Endothelial cell of umbilical vein (primary cell): ENCODE data around the gene TFDP3. TPM values are rescaled to one million over a fixed set of nuclear protein-coding genes. Genes with fewer than 3 reads are reported as not detected.

Experiments
- BruUV-seq: library from RNA; stranded (reverse); fragments of 400-500 nt; replicated peaks from 2 replicates; lab custom pipeline; 2021; lab: Mats Ljungman, UMichigan
- CTCF ChIA-PET: fragments of 300-600, 350-600 bp; sonication (Branson Sonifier 250); formaldehyde crosslinking; loops from one replicate; lab custom pipeline; 2021; ENCODE audit warnings: antibody characterized with exemption, inconsistent platforms; lab: Charles Lee
- POLR2A ChIA-PET: fragments of 300-600, 350-600 bp; sonication (Branson Sonifier 250); formaldehyde crosslinking; loops from one replicate; lab custom pipeline; 2021; ENCODE audit warnings: antibody characterized with exemption, inconsistent platforms; lab: Charles Lee
- DNase-seq: peaks from one replicate; pipeline ENCODE4 v3.0.0-alpha.2; 2011; ENCODE audit warnings: low read depth, low spot score
- FAIRE-seq: peaks from 2 replicates; lab custom pipeline; 2011; peaks lifted over from hg19 to GRCh38; lab: Jason Lieb, UNC
- H2AFZ ChIP-seq: 2 replicates; pipeline ENCODE4 v1.6.0; 2012; ENCODE audit warnings: low read depth, low read length, control low read depth, inconsistent platforms
- H3K27ac ChIP-seq: 2 replicates; pipeline ENCODE4 v1.5.1; 2011; ENCODE audit warnings: low read depth, mild to moderate bottlenecking, control low read depth, low read length, moderate library complexity; ENCODE audit not compliant: insufficient read depth
- H3K27me3 ChIP-seq, 2 experiments: 2 replicates each; pipeline versions ENCODE4 v1.6.0 to v1.6.1; 2011; ENCODE audit warnings: low read length in 2 of 2, mixed read lengths in 1 of 2; ENCODE audit not compliant: control insufficient read depth in 2 of 2, insufficient read depth in 2 of 2
- H3K36me3 ChIP-seq, 2 experiments: 2 replicates in 1 of 2; 3 replicates in 1 of 2; pipeline ENCODE4 v1.5.1; 2011; ENCODE audit warnings: low read length in 2 of 2, mild to moderate bottlenecking in 1 of 2, moderate library complexity in 1 of 2; ENCODE audit not compliant: control insufficient read depth in 2 of 2, insufficient read depth in 2 of 2; ENCODE audit errors: extremely low read depth in 1 of 2
- H3K4me1 ChIP-seq: 3 replicates; pipeline ENCODE4 v1.5.1; 2011; ENCODE audit warnings: mild to moderate bottlenecking, low read length; ENCODE audit not compliant: control insufficient read depth, insufficient read depth; ENCODE audit errors: extremely low read depth
- H3K4me2 ChIP-seq: 2 replicates; pipeline ENCODE4 v1.6.1; 2011; ENCODE audit warnings: low read length, control low read depth, mixed read lengths; ENCODE audit not compliant: insufficient read depth
- H3K4me3 ChIP-seq, 3 experiments: fragments of 200-600 bp in 1 of 3; sonication (generic), shearing (Covaris generic) in 1 of 3; replicated peaks in 1 of 3; 2 replicates each; pipeline ENCODE4 v1.5.1; 2011 to 2016; ENCODE audit warnings: control low read depth in 3 of 3, low read length in 3 of 3, mild to moderate bottlenecking in 2 of 3, inconsistent platforms in 1 of 3, low read depth in 1 of 3, moderate library complexity in 1 of 3; ENCODE audit not compliant: insufficient read depth in 1 of 3
- H3K79me2 ChIP-seq: 2 replicates; pipeline ENCODE4 v1.6.0; 2012; ENCODE audit warnings: low read length, inconsistent platforms; ENCODE audit not compliant: control insufficient read depth, insufficient read depth
- H3K9ac ChIP-seq: replicated peaks from 2 replicates; pipeline ENCODE3; 2011; ENCODE audit warnings: low read length, control low read depth; ENCODE audit not compliant: insufficient read depth; ENCODE audit errors: extremely low read depth
- H3K9me1 ChIP-seq: replicated peaks from 3 replicates; pipeline ENCODE4 v1.6.0; 2011; ENCODE audit warnings: mild to moderate bottlenecking, low read length; ENCODE audit not compliant: control insufficient read depth, insufficient read depth; ENCODE audit errors: extremely low read depth
- H3K9me3 ChIP-seq: replicated peaks from 2 replicates; pipeline ENCODE4 v1.5.1; 2012; ENCODE audit warnings: low read length, inconsistent platforms; ENCODE audit not compliant: control insufficient read depth, insufficient read depth
- H4K20me1 ChIP-seq: replicated peaks from 2 replicates; pipeline ENCODE3; 2011; ENCODE audit warnings: mild to moderate bottlenecking, low read length; ENCODE audit not compliant: control insufficient read depth, insufficient read depth; ENCODE audit errors: extremely low read depth
- CTCF ChIP-seq, 2 donors: IDR thresholded peaks; 1 replicate in 1 of 2; 2 replicates in 1 of 2; pipeline ENCODE4 v1.5.1; 2011; ENCODE audit warnings: low read length in 2 of 2, mild to moderate bottlenecking in 2 of 2, moderate library complexity in 2 of 2, control low read depth in 1 of 2, inconsistent platforms in 1 of 2, low read depth in 1 of 2; ENCODE audit not compliant: insufficient read depth in 1 of 2; ENCODE audit errors: extremely low read depth in 1 of 2
- EZH2 ChIP-seq: IDR thresholded peaks from 2 replicates; pipeline ENCODE4 v1.6.1; 2012; ENCODE audit warnings: borderline replicate concordance, low read depth, mild to moderate bottlenecking, moderate library complexity, low read length, inconsistent platforms; ENCODE audit not compliant: severe bottlenecking
- FOS ChIP-seq: IDR thresholded peaks from 2 replicates; pipeline ENCODE4 v1.6.1; 2011; ENCODE audit warnings: mild to moderate bottlenecking, low read length, moderate library complexity, borderline replicate concordance; ENCODE audit not compliant: insufficient read depth
- GATA2 ChIP-seq: IDR thresholded peaks from 2 replicates; pipeline ENCODE4 v1.7.0; 2011; ENCODE audit warnings: low read depth, mild to moderate bottlenecking, moderate library complexity, mixed read lengths, low read length; ENCODE audit not compliant: insufficient read length, insufficient read depth
- JUN ChIP-seq: IDR thresholded peaks from 2 replicates; pipeline ENCODE4 v1.6.1; 2011; ENCODE audit warnings: borderline replicate concordance, low read depth; ENCODE audit not compliant: insufficient read length, insufficient read depth
- MYC ChIP-seq: IDR thresholded peaks from one replicate; pipeline ENCODE4 v1.6.1; 2011; ENCODE audit warnings: mild to moderate bottlenecking, low read depth, low read length
- POLR2A ChIP-seq: IDR thresholded peaks from 2 replicates; pipeline ENCODE4 v1.6.1; 2012; ENCODE audit warnings: low read depth, mild to moderate bottlenecking, control low read depth, low read length
- POLR2AphosphoS5 ChIP-seq: IDR thresholded peaks from 2 replicates; pipeline ENCODE4 v1.6.1; 2012; ENCODE audit warnings: low read depth, mild to moderate bottlenecking, control low read depth, low read length, moderate library complexity; ENCODE audit not compliant: insufficient read depth
- dilution Hi-C: fragments of 300-500 bp; cut with MboI; formaldehyde crosslinking; loops from one replicate; pipeline ENCODE4 v1.15.0; 2019; ENCODE audit warnings: low sequenced_read_pairs; ENCODE audit not compliant: extremely low pct_ligation_motif_present
- intact Hi-C: fragments of 100-400 bp; cut with micrococcal nuclease; formaldehyde crosslinking; loops from one replicate; pipeline ENCODE4 v1.10.0; 2022
- polyA plus RNA-seq, 4 experiments: library from polyadenylated mRNA; depleted of rRNA in 3 of 4; stranded (reverse) in 3 of 4; unstranded in 1 of 4; fragments of >200 nt; gene quantifications; 2 replicates each; pipeline versions ENCODE4 v1.2.1 to v1.2.3, GENCODE V29; 2011 to 2012; ENCODE audit warnings: missing spikeins in 1 of 4
- total RNA-seq: library from RNA; stranded (reverse); gene quantifications from 2 replicates; pipeline ENCODE4 v1.2.3, GENCODE V29; 2021
- TF ChIP-seq, protein P1 (sequence below): IDR thresholded peaks from 2 replicates; pipeline ENCODE4 v1.6.1; 2011; ENCODE audit not compliant: insufficient read depth, insufficient read length

TFDP3 gene
- total and polyA plus RNA-seq, 2 donors (not counting 3 experiments of a cell fraction or from before 2014, with no cell fraction given) = not detected

DNA sequence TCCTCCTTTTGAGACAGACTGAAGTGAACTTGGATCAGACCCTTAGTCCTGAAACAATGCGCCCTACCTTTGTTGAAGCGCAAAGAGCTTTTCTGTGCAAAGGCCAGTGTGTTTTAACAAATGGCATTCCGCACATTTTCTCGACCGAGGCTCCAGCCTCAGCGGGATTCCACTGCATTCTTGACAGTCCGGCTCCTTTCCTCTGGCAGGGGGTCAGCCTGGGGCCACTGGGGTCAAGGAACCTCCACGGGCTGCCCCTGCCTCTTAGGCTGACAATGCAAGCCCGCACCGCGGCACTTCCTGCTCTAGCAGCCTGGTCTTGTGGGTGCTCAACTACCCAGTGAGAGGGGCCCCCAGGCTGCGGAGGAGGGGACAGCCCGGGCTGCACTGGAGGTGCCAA lies 47.2 kb upstream of the TFDP3 start:
- dilution Hi-C loops (no loop called here), intact Hi-C loops (no loop called here)
- no peak for FAIRE-seq
- Histone ChIP-seq H4K20me1 (no peaks in the 10 kb centered on the region), H3K79me2 (no peaks in the 10 kb centered on the region), H3K4me2 (no peak overlapping the region), H3K9ac (no peak overlapping the region), H3K27me3 (no peaks in the 10 kb centered on the region), H3K9me3 (no peaks in the 10 kb centered on the region), H3K27ac (no peak overlapping the region), H3K9me1 (no peaks in the 10 kb centered on the region), H3K36me3 (no peaks in the 10 kb centered on the region), H2AFZ (no peak overlapping the region), H3K4me1 (no peaks in the 10 kb centered on the region), H3K4me3 (no peak overlapping the region)
- CTCF ChIA-PET = no interaction called here
- no peak for DNase-seq
- TF ChIP-seq POLR2AphosphoS5 (no peak), EZH2 (no peak), FOS (no peak), GATA2 (no peak), MYC (no peak), POLR2A (no peak), CTCF (IDR thresholded peaks at IDR 0.05; ENCODE audit: extremely low read depth in 1 of 2, insufficient read depth in 1 of 2, low read depth in 1 of 2, low read length in 2 of 2) (no peak), JUN (no peak)
- TF ChIP-seq, protein P1, sequence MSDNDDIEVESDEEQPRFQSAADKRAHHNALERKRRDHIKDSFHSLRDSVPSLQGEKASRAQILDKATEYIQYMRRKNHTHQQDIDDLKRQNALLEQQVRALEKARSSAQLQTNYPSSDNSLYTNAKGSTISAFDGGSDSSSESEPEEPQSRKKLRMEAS = no peak
- BruUV-seq = no TSS peak
- POLR2A ChIA-PET = no interaction called here
